Ectodermal cell (in vitro differentiated cells): ENCODE measurements around the gene ZCCHC7.
A peak's percentile ranks its signal among the peaks of the same experiment; 100 is the strongest.
"Not testable (repeated sequence)": the region's sequence is repeated elsewhere in the genome, so short reads cannot be mapped to it uniquely, and the experiment has no call there.

ENCODE experiments used
- H3K27ac ChIP-seq: 2 replicates; pipeline ENCODE4 v1.7.0; 2013; ENCODE audit warnings: mild to moderate bottlenecking, low read depth, low read length; ENCODE audit not compliant: insufficient read depth, poor library complexity, severe bottlenecking
- H3K27me3 ChIP-seq: 2 replicates; pipeline ENCODE4 v1.7.0; 2013; ENCODE audit warnings: mild to moderate bottlenecking, low read length; ENCODE audit not compliant: insufficient read depth, control insufficient read depth, poor library complexity, severe bottlenecking
- H3K36me3 ChIP-seq: one replicate; pipeline ENCODE4 v1.7.0; 2013; ENCODE audit warnings: low read length; ENCODE audit not compliant: control insufficient read depth, insufficient read depth
- H3K4me1 ChIP-seq: one replicate; pipeline ENCODE4 v1.7.0; 2013; ENCODE audit warnings: low read length; ENCODE audit not compliant: control insufficient read depth, insufficient read depth
- H3K4me3 ChIP-seq: 2 replicates; pipeline ENCODE4 v1.7.0; 2013; ENCODE audit warnings: low read depth, low read length, control low read depth; ENCODE audit not compliant: insufficient read depth
- H3K9me3 ChIP-seq: 2 replicates; pipeline ENCODE4 v1.7.0; 2013; ENCODE audit warnings: mild to moderate bottlenecking, low read length, moderate library complexity; ENCODE audit not compliant: control insufficient read depth
- WGBS, 2 experiments: methylation state at CpG; one replicate each; pipeline ENCODE4 v1.1.7; 2013; ENCODE audit warnings: missing lambda C conversion rate in 2 of 2; 5-methylcytosine and 5-hydroxymethylcytosine counted together

Gene ZCCHC7

GRCh38 chr9:37149666-37150308 is 29.4 kb downstream of the ZCCHC7 start:
- Histone ChIP-seq H3K27me3 (no peaks in the 10 kb centered on the region), H3K4me3 (no peak overlapping the region), H3K27ac (peak overlapping the region; percentile 4), H3K9me3 (no peaks in the 10 kb centered on the region), H3K36me3 (no peaks in the 10 kb centered on the region), H3K4me1 (peaks cover 20% of the 10 kb centered on the region)
- WGBS, 2 experiments = 15 to 47% methylated on average over 2 to 4 of the region's 4 CpGs

GRCh38 chr9:37150415-37150814 is 30.0 kb downstream of the ZCCHC7 start:
- Histone ChIP-seq H3K4me3 (no peak overlapping the region), H3K9me3 (no peaks in the 10 kb centered on the region), H3K36me3 (no peaks in the 10 kb centered on the region), H3K27me3 (no peaks in the 10 kb centered on the region), H3K4me1 (peaks cover 19% of the 10 kb centered on the region), H3K27ac (no peak overlapping the region)

- no peaks in the 10 kb centered on the region for H3K27me3 ChIP-seq
- 100% methylated on average over 1 of the region's 1 CpG for WGBS, 2 experiments
Measured at GRCh38 chr9:37151812-37152211, 31.4 kb downstream of the ZCCHC7 start.

GRCh38 chr9:37152365-37152764 is 32.0 kb downstream of the ZCCHC7 start:
- Histone ChIP-seq H3K4me3 (no peak overlapping the region), H3K9me3 (no peaks in the 10 kb centered on the region), H3K27ac (no peak overlapping the region), H3K27me3 (no peaks in the 10 kb centered on the region), H3K4me1 (peaks cover 19% of the 10 kb centered on the region), H3K36me3 (no peaks in the 10 kb centered on the region)
- WGBS, 2 experiments = 83 to 91% methylated on average over 1 to 2 of the region's 2 CpGs

More at GRCh38 chr9:37151812-37152211, 31.4 kb downstream of the ZCCHC7 start:
- Histone ChIP-seq H3K36me3 (no peaks in the 10 kb centered on the region), H3K9me3 (no peaks in the 10 kb centered on the region), H3K4me1 (peaks cover 19% of the 10 kb centered on the region), H3K4me3 (no peak overlapping the region), H3K27ac (no peak overlapping the region)

DNA sequence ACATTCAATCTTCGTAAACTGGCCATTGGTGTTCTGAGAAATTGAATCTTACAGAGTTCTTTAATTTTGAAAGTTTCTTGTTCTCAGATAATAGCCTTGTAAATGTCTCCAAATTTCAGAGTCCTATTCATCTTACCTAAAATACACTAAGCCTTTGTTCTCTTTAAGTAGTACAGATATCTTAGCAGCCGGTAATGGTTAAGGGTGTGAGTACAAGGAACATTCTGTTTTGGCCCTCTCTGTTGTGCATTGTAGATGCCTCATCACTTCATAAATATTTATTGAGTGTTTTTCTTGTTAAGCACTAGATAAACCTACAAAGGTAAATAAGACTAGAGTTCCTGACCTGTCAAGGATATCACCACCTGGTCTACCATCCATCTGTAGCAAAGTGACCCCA is 35.2 kb downstream of the ZCCHC7 start:
- H3K36me3 ChIP-seq = no peaks in the 10 kb centered on the region
- H3K9me3 ChIP-seq = no peaks in the 10 kb centered on the region
- H3K27me3 ChIP-seq = no peaks in the 10 kb centered on the region
- WGBS, 2 experiments = 94% methylated on average over 2 of the region's 2 CpGs; no CpG with 5 or more reads in 1 of the 2 experiments
- no peaks in the 10 kb centered on the region for H3K4me1 ChIP-seq
- H3K27ac ChIP-seq = no peak overlapping the region
- H3K4me3 ChIP-seq = no peak overlapping the region

GRCh38 chr9:37156205-37156604 is 35.8 kb downstream of the ZCCHC7 start:
- 94 to 98% methylated on average over 6 of the region's 6 CpGs for WGBS, 2 experiments
- H3K4me3 ChIP-seq = no peak overlapping the region
- no peaks in the 10 kb centered on the region for H3K36me3 ChIP-seq
- H3K9me3 ChIP-seq = no peaks in the 10 kb centered on the region
- no peaks in the 10 kb centered on the region for H3K4me1 ChIP-seq
- no peak overlapping the region for H3K27ac ChIP-seq
- no peaks in the 10 kb centered on the region for H3K27me3 ChIP-seq

- Histone ChIP-seq H3K36me3 (no peaks in the 10 kb centered on the region), H3K4me1 (no peaks in the 10 kb centered on the region), H3K27me3 (no peaks in the 10 kb centered on the region), H3K4me3 (no peak overlapping the region), H3K9me3 (no peaks in the 10 kb centered on the region), H3K27ac (no peak overlapping the region)
- 77 to 89% methylated on average over 4 of the region's 4 CpGs for WGBS, 2 experiments
Measured at GRCh38 chr9:37156781-37157356, 36.5 kb downstream of the ZCCHC7 start.

DNA sequence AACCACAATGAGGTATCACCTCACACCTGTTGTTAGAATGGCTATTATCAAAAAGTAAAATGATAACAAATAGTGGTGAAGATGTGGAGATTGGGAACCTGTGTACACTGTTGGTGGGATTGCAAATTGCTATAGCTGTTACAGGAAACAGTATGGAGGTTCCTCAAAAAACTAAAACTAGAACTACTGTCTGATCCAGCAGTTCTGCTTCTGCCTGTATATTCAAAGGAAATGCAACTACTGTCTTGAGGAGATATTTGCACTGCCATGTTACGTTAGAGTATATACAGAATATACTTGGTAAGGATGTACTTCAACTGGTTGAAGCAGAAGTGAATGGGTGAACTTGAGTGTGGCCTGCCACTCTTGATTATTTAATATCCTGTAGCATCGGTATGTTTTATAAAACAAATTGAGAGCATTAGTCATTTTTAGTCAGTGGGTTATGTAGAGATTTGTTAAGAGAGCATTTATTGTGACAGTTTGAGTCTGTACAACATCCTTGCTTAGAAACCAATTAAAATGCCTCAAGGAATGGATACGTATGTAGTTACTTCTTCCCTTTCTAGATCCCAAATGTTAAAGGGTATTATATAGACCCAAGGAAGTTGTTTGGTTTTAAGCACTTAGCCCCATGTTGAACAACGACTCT is 37.5 kb downstream of the ZCCHC7 start:
- no peak overlapping the region for H3K4me3 ChIP-seq
- H3K9me3 ChIP-seq = no peaks in the 10 kb centered on the region
- no peaks in the 10 kb centered on the region for H3K36me3 ChIP-seq
- 97 to 98% methylated on average over 4 of the region's 4 CpGs for WGBS, 2 experiments
- H3K27me3 ChIP-seq = no peaks in the 10 kb centered on the region
- H3K27ac ChIP-seq = no peak overlapping the region
- no peaks in the 10 kb centered on the region for H3K4me1 ChIP-seq

- no peaks in the 10 kb centered on the region for H3K27me3 ChIP-seq
- no peak overlapping the region for H3K4me3 ChIP-seq
- H3K9me3 ChIP-seq = no peaks in the 10 kb centered on the region
- no peaks in the 10 kb centered on the region for H3K36me3 ChIP-seq
- no peaks in the 10 kb centered on the region for H3K4me1 ChIP-seq
- WGBS, 2 experiments = 94% methylated on average over 3 to 4 of the region's 4 CpGs
- no peak overlapping the region for H3K27ac ChIP-seq
Measured at GRCh38 chr9:37163299-37163698, 42.9 kb downstream of the ZCCHC7 start.

DNA sequence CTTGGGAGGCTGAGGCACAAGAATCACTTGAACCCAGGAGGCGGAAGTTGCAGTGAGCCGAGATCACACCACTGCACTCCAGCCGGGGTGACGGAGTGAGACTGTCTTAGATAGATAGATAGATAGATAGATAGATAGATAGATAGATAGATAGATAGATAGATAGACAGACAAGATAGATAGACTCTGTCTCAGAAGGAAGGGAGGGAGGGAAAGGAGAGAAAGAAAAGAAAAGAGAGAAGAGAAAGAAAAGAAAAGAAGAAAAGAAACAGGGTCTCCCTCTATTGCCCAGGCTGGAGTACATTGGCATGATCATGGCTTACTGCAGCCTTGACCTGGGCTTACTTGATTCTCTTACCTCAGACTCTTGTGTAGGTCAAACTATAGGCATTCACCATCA is 44.0 kb downstream of the ZCCHC7 start:
- H3K27me3 ChIP-seq, H3K36me3 ChIP-seq, H3K4me3 ChIP-seq, H3K27ac ChIP-seq, H3K4me1 ChIP-seq, H3K9me3 ChIP-seq: not testable (repeated sequence)
- 93 to 96% methylated on average over 4 of the region's 4 CpGs for WGBS, 2 experiments
